ENCODE measurements around the gene GPAM.

Gene GPAM

DNA sequence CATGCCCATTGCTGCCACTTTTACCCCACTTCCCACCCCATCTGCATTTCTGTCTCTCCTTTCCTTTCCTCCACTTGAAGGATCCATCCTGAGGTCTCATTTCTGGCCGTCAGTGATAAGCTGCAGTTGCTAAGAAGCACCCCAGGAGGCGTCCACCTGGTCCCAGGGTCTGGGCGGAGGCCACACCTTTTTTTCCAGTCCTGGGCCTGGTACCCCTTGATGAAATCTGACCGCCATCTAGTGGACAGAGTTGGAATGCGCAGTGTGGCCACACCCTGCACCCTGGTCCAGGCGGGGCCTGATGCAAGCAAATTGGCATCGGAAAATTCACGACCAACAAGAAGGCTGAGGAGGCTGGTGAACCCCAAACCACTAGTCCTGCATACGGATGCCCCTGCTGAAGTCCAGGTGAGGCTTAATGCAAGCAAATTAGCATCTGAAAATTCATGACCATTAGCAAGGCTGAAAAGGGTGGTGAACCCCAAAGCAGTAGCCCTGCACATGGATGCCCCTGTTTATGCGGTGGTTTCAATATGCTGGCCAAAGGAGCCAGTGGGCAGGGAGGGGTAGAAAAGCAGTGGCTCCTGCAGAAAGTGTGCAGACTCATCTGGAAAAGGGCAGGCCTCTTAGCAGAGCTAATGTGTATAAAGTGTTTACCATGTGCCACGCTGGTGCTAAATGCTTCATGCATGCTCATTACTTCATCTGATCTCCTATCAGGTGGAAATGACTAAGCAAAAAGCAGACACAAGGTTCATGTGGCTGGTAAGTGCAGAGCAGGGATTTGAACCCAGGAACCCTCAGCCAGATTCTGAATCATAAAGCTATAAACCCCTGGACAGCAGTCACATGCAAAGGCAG, 43.2 kb downstream of the GPAM start:
- DNase-seq (ENCODE audit: low read depth), result peak; percentile 54
- TF ChIP-seq, protein P1, sequence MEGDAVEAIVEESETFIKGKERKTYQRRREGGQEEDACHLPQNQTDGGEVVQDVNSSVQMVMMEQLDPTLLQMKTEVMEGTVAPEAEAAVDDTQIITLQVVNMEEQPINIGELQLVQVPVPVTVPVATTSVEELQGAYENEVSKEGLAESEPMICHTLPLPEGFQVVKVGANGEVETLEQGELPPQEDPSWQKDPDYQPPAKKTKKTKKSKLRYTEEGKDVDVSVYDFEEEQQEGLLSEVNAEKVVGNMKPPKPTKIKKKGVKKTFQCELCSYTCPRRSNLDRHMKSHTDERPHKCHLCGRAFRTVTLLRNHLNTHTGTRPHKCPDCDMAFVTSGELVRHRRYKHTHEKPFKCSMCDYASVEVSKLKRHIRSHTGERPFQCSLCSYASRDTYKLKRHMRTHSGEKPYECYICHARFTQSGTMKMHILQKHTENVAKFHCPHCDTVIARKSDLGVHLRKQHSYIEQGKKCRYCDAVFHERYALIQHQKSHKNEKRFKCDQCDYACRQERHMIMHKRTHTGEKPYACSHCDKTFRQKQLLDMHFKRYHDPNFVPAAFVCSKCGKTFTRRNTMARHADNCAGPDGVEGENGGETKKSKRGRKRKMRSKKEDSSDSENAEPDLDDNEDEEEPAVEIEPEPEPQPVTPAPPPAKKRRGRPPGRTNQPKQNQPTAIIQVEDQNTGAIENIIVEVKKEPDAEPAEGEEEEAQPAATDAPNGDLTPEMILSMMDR (IDR thresholded peaks at IDR 0.05; ENCODE audit: low read depth, low read length, missing control alignments), result peak; percentile 97
- no peak overlapping the region for H3K4me3 ChIP-seq (ENCODE audit: low read depth, low read length)
- in situ Hi-C loops (cut with HindIII; ENCODE audit: low sequenced_read_pairs), result no loop called here

GRCh38 chr10:112139176-112139575, 44.4 kb downstream of the GPAM start:
- H3K4me3 ChIP-seq (ENCODE audit: low read depth, low read length), result no peak overlapping the region
- in situ Hi-C loops (cut with HindIII; ENCODE audit: low sequenced_read_pairs), result no loop called here
- DNase-seq (ENCODE audit: low read depth), result no peak
- TF ChIP-seq, protein P1 (IDR thresholded peaks at IDR 0.05; ENCODE audit: low read depth, low read length, missing control alignments), result no peak

GRCh38 chr10:112137154-112137987, 46.2 kb downstream of the GPAM start:
- TF ChIP-seq, protein P1 (IDR thresholded peaks at IDR 0.05; ENCODE audit: low read depth, low read length, missing control alignments), result peak; percentile 98
- DNase-seq (ENCODE audit: low read depth), result peak; percentile 29
- H3K4me3 ChIP-seq (ENCODE audit: low read depth, low read length), result no peak overlapping the region
- in situ Hi-C loops (cut with HindIII; ENCODE audit: low sequenced_read_pairs), result no loop called here

- in situ Hi-C loops (cut with HindIII; ENCODE audit: low sequenced_read_pairs), result no loop called here
- TF ChIP-seq, protein P1 (IDR thresholded peaks at IDR 0.05; ENCODE audit: low read depth, low read length, missing control alignments), result no peak
- no peak for DNase-seq (ENCODE audit: low read depth)
- no peak overlapping the region for H3K4me3 ChIP-seq (ENCODE audit: low read depth, low read length)
Measured at GRCh38 chr10:112136486-112137153, 46.9 kb downstream of the GPAM start.

GRCh38 chr10:112135604-112136003, 48.0 kb downstream of the GPAM start:
- no peak overlapping the region for H3K4me3 ChIP-seq (ENCODE audit: low read depth, low read length)
- no peak for DNase-seq (ENCODE audit: low read depth)
- TF ChIP-seq, protein P1 (IDR thresholded peaks at IDR 0.05; ENCODE audit: low read depth, low read length, missing control alignments), result no peak
- in situ Hi-C loops (cut with HindIII; ENCODE audit: low sequenced_read_pairs), result no loop called here

DNA sequence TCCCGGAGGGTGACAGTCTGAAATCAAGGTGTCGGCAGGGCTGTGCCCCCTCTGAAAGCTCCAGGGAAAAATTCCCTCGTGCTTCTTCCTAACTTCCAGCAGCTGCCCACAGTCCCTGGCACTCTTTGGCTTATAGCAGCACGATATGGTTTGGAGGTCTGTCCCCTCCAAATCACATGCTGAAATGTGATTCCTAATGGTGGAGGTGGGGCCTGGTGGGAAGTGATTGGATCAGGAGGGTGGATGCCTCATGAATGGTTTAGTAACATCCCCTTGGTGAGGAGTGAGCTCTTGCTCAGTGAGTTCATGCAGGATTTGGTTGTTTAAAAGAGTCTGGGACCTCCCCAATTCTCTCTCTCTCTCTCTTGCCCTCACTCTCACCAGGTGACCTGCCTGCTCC, 51.1 kb downstream of the GPAM start:
- TF ChIP-seq, protein P1 (IDR thresholded peaks at IDR 0.05; ENCODE audit: low read depth, low read length, missing control alignments), result no peak
- DNase-seq (ENCODE audit: low read depth), result no peak
- in situ Hi-C loops (cut with HindIII; ENCODE audit: low sequenced_read_pairs), result no loop called here
- H3K4me3 ChIP-seq (ENCODE audit: low read depth, low read length), result no peak overlapping the region

Data from astrocyte of the cerebellum (primary cell).